ENCODE results near the gene ATP5PD.
"Not testable (repeated sequence)": the region's sequence is repeated elsewhere in the genome, so short reads cannot be mapped to it uniquely, and the experiment has no call there.

The ATP5PD gene

DNA sequence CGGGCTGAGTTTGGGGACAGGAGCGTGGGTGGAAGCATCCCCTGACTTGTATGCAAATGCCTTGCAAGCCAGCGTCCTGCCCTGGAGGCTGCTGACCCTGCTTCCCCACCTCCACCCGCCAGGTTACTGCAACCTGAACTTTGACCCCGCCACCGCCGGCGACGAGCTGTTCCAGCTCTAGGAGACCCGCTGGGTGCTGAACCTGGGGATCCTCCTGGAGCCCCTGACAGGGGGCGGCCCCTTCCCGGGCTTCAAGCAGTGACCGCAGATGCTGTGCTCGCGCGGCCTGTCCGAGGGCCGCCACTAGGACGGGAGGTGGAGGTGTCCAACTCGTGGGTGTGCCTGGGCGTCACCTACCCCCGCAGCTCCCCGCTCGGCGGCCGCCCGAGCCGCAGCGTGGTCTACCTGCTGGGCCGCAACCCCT is 30.3 kb upstream of the ATP5PD start:
- DNase-seq, result no peak

DNA sequence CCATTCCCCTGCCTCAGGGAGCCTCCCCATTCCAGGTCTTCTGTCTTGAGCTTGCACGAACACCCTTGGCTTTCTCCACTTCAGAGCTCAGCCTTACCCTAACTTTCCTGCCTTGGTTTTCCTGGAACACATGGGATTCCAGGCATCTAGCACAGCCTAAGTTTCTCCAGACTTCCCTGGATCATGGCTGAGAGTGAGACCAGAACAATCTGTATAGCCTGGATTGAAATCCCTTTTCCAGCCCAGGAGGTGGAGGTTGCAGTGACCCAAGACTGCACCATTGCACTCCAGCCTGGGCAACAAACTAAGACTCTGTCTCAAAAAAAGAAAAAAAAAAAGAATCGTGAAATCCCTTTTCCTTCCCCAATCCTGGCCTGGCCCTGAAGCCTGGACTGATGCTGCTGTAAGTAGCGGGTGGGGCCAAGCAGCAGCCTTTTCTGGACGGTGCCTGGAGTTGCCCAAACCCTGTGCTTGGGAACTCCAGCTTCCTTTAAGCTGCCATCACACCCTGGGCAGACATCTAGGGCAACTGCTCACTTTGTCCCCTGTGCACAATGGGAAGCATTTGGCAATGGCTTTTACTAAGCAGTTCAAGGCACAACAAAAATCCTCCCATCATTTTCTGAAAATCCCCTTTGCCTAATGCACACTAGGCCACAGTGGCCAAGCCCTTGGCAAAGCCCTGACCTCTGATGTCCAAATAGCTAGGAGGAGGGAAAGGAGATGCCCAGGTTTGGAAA is 29.0 kb upstream of the ATP5PD start:
- peak; percentile 56 for DNase-seq

DNA sequence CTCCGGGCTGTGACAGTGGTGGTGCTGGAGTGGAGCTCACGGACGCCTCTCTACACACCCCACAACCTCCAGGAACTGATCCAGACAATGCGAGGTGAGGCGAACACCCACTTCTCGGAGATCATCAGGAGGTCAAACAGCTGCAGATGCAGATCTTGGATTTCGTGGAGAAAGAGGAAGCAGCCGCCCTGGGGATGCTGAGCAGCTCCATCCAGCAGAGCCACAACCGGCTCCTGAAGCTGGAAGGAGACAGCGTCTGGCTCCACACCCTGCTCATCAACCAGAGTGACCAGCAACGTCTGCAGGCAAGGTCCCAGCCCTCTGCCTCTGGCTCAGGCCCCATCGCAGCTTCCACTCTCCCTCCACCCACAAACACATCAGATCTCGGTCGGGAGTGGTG is 27.8 kb upstream of the ATP5PD start:
- no peak for DNase-seq

DNA sequence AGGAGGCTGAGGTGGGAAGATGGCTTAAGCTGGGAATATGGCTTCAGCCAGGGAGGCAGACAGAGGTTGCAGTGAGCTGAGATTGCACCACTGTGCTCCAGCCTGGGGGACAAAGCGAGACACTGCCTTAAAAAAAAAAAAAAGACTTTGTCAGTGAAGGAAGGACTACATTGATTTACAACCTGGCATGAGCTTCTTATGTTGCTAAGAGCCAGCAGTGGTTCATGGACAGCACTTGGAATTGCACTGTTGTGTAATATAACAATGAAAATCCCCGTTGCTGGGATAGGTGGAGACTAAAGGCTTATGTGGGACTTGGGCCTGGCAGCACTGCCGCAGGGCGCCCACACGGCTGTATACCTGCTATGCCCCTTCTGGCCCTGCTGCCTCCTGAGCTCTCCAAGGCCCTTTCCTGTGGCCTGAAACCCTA is 26.9 kb upstream of the ATP5PD start:
- DNase-seq, result no peak

DNA sequence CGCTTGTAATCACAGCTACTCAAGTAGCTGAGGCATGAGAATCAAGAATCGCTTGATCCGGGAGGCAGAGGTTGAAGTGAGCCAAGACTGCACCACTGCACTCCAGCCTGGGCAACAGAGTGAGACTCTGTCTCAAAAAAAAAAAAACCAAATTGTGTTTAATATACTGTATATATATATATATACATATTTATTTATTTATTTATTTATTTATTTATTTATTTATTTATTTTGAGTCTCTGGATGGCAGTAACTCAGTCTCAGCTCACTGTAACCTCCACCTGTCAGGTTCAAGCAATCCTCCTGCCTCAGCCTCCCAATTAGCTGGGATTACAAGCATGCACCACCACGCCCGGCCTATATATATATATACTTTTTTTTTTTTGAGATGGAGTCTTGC is 26.1 kb upstream of the ATP5PD start:
- DNase-seq, result not testable (repeated sequence)

DNA sequence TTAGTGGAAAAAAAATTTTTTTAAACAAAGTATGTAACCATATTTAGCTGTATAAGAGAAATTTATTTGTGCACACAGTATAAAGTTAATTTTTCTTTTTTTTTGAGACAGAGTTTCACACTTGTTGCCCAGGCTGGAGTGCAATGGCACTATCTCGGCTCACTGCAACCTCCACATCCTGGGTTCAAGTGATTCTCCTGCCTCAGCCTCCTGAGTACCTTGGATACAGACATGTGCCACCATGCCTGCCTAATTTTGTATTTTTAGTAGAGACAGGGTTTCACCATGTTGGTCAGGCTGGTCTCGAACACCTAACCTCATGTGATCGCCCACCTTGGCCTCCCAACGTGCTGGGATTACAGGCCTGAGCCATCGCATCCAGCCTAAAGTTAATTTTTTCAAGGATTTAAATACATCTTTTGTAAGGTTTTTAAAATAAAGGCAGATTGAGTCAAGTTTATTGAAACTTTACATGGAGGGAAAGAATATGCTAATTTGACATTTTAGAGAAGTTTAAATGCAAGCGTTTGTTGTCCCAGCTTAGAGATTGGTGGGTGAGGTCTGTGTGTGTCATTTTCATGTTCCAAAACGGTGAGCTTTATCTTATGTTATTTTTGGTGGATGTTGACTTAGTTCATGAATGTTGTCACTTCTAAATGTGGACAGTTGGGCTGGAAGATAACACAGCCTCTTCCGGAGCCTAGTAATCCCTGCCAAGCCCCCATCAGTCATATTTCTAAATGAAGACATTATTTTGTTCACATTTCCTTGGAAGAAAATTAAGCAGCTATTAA is 24.9 kb upstream of the ATP5PD start:
- DNase-seq, result not testable (repeated sequence)

DNA sequence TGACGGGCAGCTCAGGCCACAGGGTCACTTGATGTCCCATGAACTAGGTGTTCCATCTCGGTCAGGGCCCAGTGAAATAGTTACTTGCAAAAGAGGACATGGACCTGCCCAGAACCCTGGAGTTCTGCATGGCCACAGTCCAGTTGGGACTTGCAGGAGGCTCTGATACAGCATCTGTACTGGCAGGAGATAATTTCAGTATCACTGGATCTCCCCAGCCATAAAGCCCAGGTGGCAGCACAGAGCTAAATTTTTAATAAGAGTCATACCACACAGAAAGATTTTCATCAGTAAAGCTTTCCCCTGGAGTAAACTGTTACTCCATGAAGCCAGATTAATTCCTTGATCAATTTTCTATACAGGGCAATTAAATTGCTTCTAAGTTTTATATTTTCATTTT is 23.0 kb upstream of the ATP5PD start:
- no peak for DNase-seq

DNA sequence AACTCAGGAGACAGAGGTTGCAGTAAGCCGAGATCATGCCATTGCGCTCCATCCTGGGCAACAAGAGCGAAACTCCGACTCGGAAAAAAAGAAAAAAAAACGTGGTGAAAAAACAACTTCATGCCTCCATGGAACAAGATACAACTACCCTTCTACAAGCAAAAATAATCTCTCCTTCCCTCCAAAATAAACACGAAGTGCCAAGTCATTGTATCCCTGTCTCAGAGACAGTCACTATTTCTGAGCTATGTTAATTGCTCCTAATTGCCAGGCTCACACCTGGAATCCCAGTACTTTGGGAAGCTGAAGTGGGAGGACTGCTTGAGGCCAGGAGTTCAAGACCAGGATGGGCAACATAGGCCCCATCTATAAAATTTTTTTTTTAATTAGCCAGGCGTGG is 22.0 kb upstream of the ATP5PD start:
- DNase-seq, result no peak

DNA sequence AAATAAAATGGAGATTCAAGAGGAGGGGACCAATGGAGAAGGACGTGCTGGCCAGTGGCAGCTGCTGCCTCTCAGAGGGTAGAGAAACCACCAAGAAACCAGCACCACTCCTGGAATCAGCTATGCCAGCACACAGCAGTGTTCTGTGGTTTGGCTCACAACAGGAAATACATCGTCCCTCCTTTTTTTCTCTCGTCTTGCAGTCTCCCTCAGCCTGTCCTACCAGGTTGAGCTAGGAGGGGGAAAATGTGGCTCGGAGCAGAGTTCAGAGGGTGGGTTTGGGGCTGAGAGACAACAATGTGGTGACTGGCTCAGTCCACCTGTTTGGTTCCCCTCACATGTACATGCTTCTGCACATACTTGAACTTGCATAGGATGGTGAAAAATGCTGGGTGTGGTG is 21.1 kb upstream of the ATP5PD start:
- no peak for DNase-seq

DNA sequence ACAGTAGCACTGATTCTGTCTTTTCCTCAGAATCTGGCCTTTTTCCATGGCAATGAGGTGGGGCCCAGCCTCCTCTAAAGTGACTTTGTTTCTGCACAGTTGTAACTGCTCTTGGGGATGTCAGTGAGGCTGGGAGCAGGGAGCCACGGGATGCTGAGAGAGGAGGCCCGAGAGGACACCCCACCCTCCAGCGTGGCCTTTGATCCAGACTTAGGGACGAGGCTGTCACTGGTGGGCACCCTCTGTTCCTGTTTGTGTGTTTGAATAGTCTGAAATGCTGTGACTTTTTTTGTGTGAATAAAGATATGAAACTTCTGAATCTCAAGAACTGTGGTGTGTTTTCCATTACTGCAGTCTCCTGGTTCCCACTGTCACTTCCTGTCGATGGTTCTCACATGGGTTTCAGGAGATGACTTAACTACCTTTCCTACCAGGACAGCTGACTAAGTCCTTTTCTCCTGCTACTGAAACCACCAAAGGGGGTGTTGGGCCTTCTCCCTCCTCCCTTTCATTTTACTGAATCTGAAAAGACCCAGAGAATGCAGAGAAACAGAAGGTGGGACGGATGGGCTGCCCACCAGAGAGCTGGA is 18.9 kb upstream of the ATP5PD start:
- peak; percentile 48 for DNase-seq

DNA sequence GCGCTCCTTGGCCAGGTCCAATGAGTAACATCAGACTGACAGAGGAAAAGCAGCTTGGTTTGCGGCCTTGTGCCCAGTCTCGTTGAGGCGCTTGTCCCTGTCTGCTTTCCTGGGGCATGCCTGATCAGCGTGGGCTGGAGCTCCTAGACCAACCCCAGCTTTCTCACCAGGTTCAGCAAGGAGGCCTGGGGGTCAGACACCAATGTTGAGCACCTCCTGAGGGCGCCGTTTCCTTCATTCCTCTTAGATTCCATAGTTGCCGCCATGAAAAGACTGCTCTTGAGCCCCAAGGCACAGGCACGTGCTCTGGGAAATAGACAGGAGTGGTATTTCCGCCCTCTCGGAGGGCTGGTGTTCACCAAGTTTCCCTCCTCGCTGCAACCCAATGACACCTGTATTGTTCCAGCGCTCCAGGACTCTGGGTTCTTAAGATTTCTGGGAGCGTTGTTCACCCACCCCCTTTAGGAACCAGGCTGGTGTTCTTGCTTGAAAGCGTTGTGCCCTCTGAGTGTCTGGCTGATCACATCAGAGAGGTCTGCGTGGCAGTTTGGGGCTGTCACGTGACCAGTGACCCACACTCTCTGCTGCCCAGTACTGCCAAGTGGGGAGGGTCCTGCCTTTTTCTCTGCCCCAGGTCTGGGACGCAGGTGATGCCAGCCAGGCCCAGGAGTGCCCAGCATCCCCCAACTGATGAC is 18.2 kb upstream of the ATP5PD start:
- no peak for DNase-seq

DNA sequence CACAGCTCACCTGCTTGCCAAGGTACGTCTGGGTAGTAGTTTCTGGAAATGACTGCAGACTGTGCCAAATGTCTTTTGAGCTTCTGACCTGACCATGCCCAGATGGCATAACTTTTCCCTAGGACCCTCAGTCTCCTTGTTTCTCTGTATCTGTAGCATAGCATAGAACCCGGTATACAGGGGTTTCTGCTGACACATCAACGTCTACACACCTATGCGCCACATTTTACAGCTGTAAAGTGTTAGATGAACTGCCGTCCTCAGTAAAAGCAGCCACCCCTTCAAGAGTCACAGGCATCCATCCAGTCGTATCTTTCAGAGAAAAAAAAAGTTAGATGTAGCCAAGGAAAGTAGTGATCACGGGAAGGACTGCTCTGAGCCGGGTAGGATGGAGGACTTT is 17.7 kb upstream of the ATP5PD start:
- DNase-seq, result no peak

DNA sequence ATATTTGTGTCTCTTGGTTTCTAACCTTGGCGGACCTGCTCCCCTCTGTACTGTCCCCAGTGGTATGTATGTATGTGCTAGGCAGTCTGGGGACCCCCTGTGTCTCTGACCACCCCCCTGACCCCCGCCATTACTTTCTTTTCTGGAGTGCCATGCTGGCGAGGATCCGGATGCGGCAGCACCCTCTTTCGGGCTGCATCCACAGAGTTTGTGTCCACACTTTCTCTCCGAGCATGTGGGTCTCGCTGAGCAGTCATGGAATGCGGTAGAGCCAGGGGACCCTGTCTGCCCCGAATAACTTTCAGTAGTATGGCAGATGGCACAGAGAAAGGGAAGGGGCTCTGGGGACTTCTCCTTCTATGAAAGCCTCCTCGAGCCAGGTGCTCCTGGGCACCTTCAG is 17.3 kb upstream of the ATP5PD start:
- no peak for DNase-seq

DNA sequence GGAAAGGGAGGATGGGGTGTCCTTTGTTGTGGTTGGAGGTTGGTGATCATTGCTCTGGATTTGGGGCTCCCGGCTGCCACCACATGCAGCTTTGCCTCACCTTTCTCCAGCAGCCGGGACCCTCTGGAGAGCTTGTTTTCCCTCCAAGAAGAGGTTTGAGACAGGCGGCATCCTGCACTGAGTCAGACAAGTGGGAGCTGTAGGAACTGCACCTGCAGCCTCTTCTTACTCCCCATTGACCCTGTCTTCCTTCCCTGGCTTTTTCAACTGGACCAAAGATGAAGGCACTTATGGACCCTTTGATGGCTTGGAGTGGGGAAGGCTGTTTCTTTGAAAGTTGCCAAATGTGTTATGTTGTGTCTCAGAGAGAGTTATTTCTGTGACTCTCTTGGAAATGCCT is 16.9 kb upstream of the ATP5PD start:
- no peak for DNase-seq

DNA sequence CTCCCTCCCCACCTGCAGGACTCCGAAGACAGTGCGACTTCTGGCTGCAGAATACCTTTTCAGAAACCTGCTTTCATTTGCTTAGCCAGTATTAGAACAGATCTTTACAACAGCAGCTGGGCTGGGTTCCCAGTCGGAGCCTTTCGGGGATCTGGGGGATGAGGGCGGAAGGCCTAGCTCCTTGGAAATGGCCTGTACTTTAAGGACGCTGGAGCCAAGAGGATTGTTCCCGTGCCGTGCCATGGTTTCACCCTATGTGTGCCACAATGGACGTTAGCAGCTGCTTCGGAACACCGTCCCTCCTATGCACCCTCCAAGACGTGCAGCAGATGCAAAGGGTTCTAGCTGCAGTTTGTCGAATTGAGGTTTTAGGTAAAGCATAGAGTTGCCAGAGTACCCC is 16.4 kb upstream of the ATP5PD start:
- no peak for DNase-seq

DNA sequence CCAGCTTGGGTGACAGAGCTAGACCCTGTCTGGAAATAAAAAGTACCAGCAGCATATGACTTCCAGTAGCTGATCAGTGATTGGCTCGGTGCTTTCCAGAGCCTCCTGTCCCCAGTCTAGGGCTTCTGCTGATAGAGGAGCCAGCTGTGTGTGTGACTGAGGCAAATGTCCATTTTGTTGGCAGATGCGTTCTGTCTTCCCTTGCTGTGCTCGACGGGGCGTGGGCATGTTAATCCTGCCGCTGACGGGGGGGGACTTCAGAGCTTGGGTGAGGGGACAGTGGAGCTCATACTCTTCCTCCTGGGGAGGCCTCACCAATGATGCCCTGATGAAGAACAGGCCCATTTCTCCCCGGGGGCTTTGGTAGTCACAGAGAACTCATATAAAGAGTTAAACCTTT is 14.8 kb upstream of the ATP5PD start:
- DNase-seq, result no peak

DNA sequence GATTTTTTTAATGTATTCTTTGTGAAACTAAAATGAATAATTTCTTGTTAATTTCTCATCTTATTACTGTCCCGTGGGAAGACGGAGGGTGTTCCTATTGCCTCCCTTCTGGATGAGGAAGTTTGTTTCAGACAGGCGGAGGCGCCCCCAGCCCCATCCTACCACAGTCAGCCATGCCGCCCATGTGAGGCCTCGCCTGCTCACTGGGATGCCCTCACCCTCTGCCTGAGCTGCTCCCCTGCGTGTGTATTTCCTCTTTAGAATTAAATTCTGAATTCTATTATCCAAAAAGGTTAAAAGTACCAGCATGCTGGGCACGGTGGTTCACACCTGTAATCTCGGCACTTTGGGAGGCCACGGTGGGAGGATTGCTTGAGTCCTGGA is 14.3 kb upstream of the ATP5PD start:
- DNase-seq, result no peak

DNA sequence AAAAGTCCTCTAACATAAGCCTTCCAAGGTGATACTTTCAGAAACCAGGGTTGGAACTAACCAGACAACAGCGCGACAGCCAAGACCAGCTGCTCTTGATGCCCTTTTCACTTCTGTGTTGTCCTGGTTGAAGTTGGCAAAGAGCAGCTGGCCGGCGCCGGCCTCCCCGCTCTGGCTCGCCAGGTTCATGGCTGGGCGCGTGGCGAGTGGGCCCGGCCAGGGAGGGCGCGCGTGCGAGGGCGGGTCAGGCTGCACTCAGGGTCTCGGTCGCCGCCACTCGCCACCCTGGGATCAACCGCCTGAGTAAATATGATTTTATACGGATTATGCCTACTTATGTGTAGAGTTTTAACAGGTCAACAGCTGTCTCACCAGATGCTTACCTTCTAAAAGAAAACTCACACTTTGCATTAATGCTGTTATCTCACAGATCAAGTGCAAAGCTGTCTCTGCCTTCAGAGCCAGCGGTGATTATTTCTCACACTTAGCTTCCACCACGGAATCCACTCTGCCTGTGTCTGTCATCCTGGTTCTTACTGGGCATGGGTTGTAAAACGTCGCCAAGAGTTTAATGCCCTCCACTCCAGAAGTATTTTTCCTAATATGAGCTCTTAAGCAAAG is 13.8 kb upstream of the ATP5PD start:
- DNase-seq, result no peak

DNA sequence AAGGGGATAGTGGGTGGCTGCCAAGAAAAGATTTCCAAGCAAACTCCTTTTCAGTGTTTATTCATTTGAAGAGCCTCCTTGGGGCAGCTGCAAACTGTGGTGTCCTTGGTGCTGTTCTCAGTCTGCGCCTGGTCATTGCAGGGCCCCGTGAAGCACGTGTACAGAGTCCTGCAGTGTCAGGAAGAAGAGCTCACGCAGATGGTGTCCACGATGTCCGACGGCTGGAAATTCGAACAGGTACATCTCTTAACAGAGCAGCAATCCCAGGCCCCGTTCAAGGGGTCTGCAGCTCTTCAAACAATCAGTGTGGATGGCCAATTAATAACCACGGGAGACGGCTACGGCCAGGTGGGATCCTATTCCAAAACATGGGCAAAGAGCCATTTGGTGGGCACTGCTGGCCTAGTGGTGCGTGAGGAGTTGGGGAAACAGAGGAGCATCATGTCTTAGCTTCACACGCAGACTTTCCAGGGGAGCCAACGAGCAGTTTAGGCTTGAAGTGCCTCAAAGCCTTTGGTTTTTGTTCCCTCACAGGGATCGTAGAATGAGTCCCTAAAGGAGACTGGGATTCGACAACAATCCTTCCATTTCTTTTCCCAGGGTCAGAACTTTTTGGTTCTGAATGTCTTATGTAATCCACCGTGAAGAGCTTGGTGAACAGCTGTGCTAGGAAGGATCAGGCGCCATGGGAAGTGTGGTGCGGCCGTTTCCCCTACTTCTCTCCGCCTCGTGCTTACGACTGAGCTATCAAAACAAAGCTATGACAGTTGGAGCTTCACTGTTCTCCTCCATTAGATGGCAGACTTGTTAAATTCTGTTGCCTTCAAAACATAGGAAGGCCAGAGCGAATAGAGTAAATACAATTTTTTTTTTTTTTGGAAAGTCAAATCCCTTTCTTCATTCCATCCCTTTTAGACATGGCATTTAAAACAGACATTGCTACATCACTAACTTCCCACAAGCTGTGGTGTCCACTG is 12.9 kb upstream of the ATP5PD start:
- peak; percentile 52 for DNase-seq

DNA sequence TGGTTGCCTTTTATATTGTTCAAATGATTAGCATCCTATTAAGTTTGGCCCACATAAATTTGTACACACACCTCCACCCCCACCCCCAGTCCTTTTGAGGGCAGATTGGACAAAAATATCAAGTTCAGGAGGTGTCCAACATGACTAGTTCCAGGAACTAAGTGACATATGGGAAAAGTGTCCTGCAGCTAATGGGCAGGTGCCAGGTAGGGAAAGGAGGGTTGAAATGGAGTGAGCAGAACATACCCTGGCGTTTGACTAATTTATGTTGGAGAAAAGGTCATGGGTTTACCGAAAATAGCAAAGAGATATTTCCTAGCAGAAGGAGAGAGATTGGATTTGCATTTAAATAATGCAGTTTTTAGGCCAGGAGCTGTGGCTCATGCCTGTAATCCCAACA is 5.2 kb upstream of the ATP5PD start:
- no peak for DNase-seq

DNA sequence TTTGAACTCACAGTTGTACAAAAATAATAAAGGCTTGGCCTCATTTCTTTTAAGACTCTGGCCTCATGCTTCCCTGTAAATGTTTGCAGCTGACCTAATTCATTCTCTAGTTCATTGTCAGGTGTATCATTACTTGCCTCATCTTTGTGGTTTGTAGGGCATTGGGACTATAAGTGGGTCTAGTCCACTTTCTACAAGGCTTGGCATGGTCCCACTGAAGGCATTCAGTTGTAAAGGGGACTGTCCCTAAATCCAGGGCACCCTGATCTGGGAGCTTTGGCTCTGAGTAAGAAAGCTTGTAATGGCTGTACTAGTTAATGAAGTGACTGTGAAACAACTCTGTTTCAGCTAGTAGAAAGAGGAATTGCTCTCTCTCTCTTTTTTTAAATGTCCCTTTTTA is 2.9 kb upstream of the ATP5PD start:
- DNase-seq, result no peak

DNA sequence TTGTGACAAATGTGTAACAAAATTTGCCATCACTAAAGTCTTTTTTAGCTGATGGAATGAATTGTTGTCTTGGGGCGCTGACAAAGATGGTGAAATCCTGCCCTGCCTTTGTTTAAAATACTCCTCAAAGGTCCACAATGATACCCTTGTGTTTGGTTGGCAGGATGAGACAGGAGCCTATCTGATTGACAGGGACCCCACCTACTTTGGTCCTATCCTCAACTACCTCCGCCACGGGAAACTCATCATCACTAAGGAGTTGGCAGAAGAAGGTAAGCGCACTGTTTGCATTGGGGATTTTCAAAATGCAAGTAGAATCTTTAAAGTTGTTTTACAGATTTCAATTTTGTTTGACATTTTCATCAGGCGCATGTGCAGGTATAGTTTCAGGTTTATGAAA is 2.3 kb upstream of the ATP5PD start:
- no peak for DNase-seq

All from suppressor macrophage treated with lipopolysaccharide for 4 hours (primary cell).